SK-N-SH treated with all-trans-retinoic acid at 6 μM for 48 hours (cell line): Measurements from ENCODE around the gene APOBEC3H.

Source experiments
- ATAC-seq: fragments of 200-7000 bp; cut with Tn5 transposase; 3 replicates; pipeline ENCODE4 v1.9.1; 2020; ENCODE audit warnings: mild to moderate bottlenecking, moderate library complexity
- ARNTL ChIP-seq: fragments of 450-650 bp; formaldehyde crosslinking; IDR thresholded peaks from 2 replicates; pipeline ENCODE4 v1.5.0; 2020; ENCODE audit warnings: low read depth, mild to moderate bottlenecking, moderate library complexity, borderline replicate concordance
- BACH2 ChIP-seq: fragments of 250-450 bp; sonication (Bioruptor Pico); IDR thresholded peaks from 2 replicates; pipeline ENCODE4 v1.9.0; 2021; ENCODE audit warnings: mild to moderate bottlenecking, borderline replicate concordance
- ESRRG ChIP-seq: fragments of 250-450 bp; sonication (Bioruptor Pico); IDR thresholded peaks from 2 replicates; pipeline ENCODE4 v1.6.1; 2021; ENCODE audit warnings: mild to moderate bottlenecking
- GLIS3 ChIP-seq: fragments of 250-450 bp; sonication (Bioruptor Pico); IDR thresholded peaks from 2 replicates; pipeline ENCODE4 v1.5.0; 2020; ENCODE audit warnings: mild to moderate bottlenecking, moderate library complexity
- OSR1 ChIP-seq: fragments of 250-450 bp; sonication (Bioruptor Pico); IDR thresholded peaks from 2 replicates; pipeline ENCODE4 v1.8.0; 2022; ENCODE audit warnings: moderate library complexity, mild to moderate bottlenecking, inconsistent platforms
- RARB ChIP-seq: fragments of 250-450 bp; sonication (Bioruptor Pico); IDR thresholded peaks from 2 replicates; pipeline ENCODE4 v1.8.0; 2021; ENCODE audit warnings: mild to moderate bottlenecking, moderate library complexity
- SNAI2 ChIP-seq: fragments of 250-450 bp; sonication (Bioruptor Pico); IDR thresholded peaks from 2 replicates; pipeline ENCODE4 v1.5.0; 2020; ENCODE audit warnings: mild to moderate bottlenecking, moderate library complexity
- TCF4 ChIP-seq: fragments of 250-450 bp; sonication (Bioruptor Pico); IDR thresholded peaks from 2 replicates; pipeline ENCODE4 v1.8.0; 2021; ENCODE audit warnings: mild to moderate bottlenecking, moderate library complexity, borderline replicate concordance
- TOX ChIP-seq: fragments of 250-450 bp; sonication (Bioruptor Pico); IDR thresholded peaks from 2 replicates; pipeline ENCODE4 v1.8.0; 2021; ENCODE audit warnings: mild to moderate bottlenecking, moderate library complexity, borderline replicate concordance
- ZC3H10 ChIP-seq: fragments of 250-450 bp; sonication (Bioruptor Pico); IDR thresholded peaks from 2 replicates; pipeline ENCODE4 v1.5.1; 2021; ENCODE audit warnings: mild to moderate bottlenecking, moderate library complexity
- ZFP30 ChIP-seq: fragments of 450-650 bp; formaldehyde crosslinking; IDR thresholded peaks from 2 replicates; pipeline ENCODE4 v1.5.0; 2022; ENCODE audit warnings: mild to moderate bottlenecking, moderate library complexity
- ZNF565 ChIP-seq: fragments of 450-650 bp; formaldehyde crosslinking; conservative IDR thresholded peaks from 2 replicates; pipeline ENCODE4 v1.5.0; 2020; ENCODE audit warnings: low read depth, mild to moderate bottlenecking, moderate library complexity
- ZNF70 ChIP-seq: fragments of 450-650 bp; formaldehyde crosslinking; IDR thresholded peaks from 2 replicates; pipeline ENCODE4 v1.5.0; 2020; ENCODE audit warnings: mild to moderate bottlenecking, moderate library complexity
- ZNF8 ChIP-seq: fragments of 450-650 bp; formaldehyde crosslinking; IDR thresholded peaks from 2 replicates; pipeline ENCODE4 v1.5.0; 2020; ENCODE audit warnings: mild to moderate bottlenecking, moderate library complexity
- TF ChIP-seq, protein P1 (sequence below): fragments of 250-450 bp; sonication (Bioruptor Pico); IDR thresholded peaks from 2 replicates; pipeline ENCODE4 v1.8.0; 2020; ENCODE audit warnings: mild to moderate bottlenecking, moderate library complexity, borderline replicate concordance
- TF ChIP-seq, protein P2 (sequence below): fragments of 250-450 bp; sonication (Bioruptor Pico); IDR thresholded peaks from 2 replicates; pipeline ENCODE4 v1.8.0; 2021; ENCODE audit warnings: low read depth, mild to moderate bottlenecking, moderate library complexity, borderline replicate concordance
- TF ChIP-seq, protein P3 (sequence below): fragments of 250-450 bp; sonication (Bioruptor Pico); IDR thresholded peaks from 2 replicates; pipeline ENCODE4 v1.5.1; 2021; ENCODE audit warnings: mild to moderate bottlenecking, moderate library complexity
- TF ChIP-seq, protein P4 (sequence below): fragments of 250-450 bp; sonication (Bioruptor Pico); IDR thresholded peaks from 2 replicates; pipeline ENCODE4 v1.5.1; 2020; ENCODE audit warnings: low read depth, mild to moderate bottlenecking, moderate library complexity

Gene APOBEC3H

DNA sequence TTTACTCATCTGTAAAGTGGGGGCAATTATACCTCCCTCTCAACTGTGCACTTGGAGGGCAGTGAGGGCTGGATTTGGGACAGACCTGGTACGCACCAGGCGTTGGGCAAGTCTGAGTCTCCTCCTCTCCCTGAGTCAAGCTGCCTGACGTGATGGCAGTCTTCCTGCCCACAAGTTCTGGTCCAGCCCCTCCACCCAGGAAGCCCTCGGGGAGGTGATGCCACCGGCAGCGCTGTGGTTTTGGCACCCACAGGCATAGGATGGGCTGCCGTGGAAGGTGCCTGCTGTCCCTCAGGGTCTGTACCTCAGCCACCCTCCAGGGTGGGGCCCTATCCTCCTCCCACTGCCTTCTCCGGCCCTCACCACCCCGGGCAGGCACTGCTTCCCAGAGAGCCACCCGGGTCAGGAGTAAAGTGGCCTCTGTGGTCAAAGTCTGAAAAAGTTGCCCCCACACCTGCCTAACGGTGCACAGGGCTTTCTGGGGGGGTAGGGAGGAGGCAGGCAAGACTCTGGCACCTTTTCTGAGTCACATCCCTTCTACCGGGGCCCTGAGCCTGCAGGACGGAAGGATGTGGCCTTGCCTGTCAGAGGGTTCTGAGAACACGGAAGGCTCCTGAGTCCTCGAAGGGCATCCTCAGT lies 6.5 kb upstream of the APOBEC3H start:
- ATAC-seq: no peak
- TF ChIP-seq, protein P1, sequence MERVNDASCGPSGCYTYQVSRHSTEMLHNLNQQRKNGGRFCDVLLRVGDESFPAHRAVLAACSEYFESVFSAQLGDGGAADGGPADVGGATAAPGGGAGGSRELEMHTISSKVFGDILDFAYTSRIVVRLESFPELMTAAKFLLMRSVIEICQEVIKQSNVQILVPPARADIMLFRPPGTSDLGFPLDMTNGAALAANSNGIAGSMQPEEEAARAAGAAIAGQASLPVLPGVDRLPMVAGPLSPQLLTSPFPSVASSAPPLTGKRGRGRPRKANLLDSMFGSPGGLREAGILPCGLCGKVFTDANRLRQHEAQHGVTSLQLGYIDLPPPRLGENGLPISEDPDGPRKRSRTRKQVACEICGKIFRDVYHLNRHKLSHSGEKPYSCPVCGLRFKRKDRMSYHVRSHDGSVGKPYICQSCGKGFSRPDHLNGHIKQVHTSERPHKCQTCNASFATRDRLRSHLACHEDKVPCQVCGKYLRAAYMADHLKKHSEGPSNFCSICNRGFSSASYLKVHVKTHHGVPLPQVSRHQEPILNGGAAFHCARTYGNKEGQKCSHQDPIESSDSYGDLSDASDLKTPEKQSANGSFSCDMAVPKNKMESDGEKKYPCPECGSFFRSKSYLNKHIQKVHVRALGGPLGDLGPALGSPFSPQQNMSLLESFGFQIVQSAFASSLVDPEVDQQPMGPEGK (CRISPR knock-in tag): no peak
- TF ChIP-seq ARNTL: no peak
- TF ChIP-seq ZNF565 (CRISPR knock-in tag): no peak
- TF ChIP-seq ZNF70 (CRISPR knock-in tag): no peak
- TF ChIP-seq TCF4 (CRISPR knock-in tag): no peak
- TF ChIP-seq, protein P2, sequence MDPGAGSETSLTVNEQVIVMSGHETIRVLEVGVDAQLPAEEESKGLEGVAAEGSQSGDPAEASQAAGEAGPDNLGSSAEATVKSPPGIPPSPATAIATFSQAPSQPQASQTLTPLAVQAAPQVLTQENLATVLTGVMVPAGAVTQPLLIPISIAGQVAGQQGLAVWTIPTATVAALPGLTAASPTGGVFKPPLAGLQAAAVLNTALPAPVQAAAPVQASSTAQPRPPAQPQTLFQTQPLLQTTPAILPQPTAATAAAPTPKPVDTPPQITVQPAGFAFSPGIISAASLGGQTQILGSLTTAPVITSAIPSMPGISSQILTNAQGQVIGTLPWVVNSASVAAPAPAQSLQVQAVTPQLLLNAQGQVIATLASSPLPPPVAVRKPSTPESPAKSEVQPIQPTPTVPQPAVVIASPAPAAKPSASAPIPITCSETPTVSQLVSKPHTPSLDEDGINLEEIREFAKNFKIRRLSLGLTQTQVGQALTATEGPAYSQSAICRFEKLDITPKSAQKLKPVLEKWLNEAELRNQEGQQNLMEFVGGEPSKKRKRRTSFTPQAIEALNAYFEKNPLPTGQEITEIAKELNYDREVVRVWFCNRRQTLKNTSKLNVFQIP (CRISPR knock-in tag): no peak
- TF ChIP-seq BACH2: no peak
- TF ChIP-seq, protein P3, sequence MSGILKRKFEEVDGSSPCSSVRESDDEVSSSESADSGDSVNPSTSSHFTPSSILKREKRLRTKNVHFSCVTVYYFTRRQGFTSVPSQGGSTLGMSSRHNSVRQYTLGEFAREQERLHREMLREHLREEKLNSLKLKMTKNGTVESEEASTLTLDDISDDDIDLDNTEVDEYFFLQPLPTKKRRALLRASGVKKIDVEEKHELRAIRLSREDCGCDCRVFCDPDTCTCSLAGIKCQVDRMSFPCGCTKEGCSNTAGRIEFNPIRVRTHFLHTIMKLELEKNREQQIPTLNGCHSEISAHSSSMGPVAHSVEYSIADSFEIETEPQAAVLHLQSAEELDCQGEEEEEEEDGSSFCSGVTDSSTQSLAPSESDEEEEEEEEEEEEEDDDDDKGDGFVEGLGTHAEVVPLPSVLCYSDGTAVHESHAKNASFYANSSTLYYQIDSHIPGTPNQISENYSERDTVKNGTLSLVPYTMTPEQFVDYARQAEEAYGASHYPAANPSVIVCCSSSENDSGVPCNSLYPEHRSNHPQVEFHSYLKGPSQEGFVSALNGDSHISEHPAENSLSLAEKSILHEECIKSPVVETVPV (CRISPR knock-in tag): no peak
- TF ChIP-seq ESRRG (CRISPR knock-in tag): no peak
- no peak for TF ChIP-seq GLIS3 (CRISPR knock-in tag)
- TF ChIP-seq OSR1 (CRISPR knock-in tag): no peak
- TF ChIP-seq RARB (CRISPR knock-in tag): no peak
- TF ChIP-seq, protein P4, sequence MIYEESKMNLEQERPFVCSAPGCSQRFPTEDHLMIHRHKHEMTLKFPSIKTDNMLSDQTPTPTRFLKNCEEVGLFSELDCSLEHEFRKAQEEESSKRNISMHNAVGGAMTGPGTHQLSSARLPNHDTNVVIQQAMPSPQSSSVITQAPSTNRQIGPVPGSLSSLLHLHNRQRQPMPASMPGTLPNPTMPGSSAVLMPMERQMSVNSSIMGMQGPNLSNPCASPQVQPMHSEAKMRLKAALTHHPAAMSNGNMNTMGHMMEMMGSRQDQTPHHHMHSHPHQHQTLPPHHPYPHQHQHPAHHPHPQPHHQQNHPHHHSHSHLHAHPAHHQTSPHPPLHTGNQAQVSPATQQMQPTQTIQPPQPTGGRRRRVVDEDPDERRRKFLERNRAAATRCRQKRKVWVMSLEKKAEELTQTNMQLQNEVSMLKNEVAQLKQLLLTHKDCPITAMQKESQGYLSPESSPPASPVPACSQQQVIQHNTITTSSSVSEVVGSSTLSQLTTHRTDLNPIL (CRISPR knock-in tag): no peak
- no peak for TF ChIP-seq SNAI2 (CRISPR knock-in tag)
- TF ChIP-seq TOX (CRISPR knock-in tag): no peak
- no peak for TF ChIP-seq ZNF8 (CRISPR knock-in tag)
- TF ChIP-seq, all 23 proteins: peak for 0

DNA sequence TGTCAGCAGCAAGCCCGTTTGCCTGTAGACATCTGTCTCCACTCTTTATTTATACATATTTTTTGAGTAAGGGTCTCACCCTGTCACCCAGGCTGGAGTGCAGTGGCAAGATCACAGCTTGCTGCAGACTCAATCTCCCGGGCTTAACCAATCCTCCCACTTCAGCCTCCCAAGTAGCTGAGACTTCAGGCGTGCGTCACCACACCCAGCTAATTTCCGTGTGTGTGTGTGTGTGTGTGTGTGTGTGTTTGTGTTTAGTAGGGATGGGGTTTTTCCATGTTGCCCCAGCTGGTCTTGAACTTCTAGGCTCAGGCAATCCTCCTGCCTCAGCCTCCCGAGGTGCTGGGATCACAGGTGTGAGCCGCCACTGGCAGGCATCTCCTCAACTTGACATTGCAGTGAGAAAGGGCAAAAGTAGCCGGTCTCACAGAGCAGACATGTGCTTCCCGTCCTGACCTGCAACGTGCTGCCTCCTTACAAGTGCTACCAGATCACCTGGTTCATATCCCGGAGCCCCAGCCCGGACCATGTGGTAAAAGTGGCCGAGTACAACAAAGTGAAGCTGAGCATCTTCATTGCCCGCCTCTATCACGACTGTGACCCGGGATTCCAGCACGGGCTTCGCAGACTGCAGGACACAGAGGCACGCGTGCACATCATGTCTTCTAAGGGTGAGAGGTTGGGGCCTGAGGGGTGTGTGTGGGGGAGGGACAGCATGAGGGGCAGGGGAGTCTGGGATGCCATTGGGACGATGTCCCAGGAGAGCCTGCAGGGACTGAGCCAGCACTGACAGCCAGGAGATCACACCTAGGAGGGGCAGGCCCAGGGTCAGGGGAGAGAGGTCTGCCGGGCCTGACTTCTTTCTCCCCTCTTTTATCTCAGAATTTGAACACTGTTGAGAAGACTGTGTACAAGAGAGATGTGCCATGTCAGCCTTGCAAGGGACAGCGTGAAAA lies 5.6 kb upstream of the APOBEC3H start:
- no peak for TF ChIP-seq ZNF8 (CRISPR knock-in tag)
- no peak for TF ChIP-seq OSR1 (CRISPR knock-in tag)
- TF ChIP-seq, protein P2 (CRISPR knock-in tag): no peak
- no peak for TF ChIP-seq GLIS3 (CRISPR knock-in tag)
- TF ChIP-seq ZC3H10: no peak
- no peak for ATAC-seq

DNA sequence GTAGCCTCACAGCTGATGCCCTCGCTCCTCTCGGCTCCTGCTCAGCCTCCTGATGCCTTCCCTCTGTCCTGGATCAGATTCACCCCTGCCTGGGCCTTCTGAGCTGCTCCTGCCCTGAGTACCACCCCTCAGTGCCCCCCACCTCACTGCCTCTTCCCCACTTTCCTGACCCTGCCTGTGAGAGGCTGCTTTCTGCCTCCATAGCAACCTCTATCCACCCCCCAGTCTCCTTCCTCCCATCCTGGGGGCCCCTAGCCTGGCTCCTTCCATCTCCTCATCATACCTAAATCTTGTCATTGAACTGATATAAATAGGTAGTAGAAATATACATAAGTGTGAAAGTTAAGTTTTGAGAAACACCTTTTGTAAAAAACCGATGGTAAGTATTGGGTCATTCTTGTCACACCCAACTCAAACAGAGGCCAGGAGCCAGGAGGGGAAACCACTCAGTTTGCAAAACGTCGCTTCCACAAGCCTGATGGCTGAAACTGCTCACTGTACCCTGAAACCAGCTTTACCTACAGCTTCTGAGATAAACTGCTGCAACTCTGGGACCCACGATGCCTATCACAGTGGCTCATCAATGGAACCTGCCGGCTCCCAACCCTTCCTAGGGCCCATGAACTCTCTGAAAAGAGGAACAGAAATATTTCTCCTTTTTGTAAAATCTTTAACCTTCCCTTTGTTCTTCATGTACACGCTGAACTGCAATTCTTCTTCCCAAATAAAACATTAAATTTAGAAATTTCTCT lies 4.8 kb upstream of the APOBEC3H start:
- ATAC-seq: no peak
- TF ChIP-seq ZNF70 (CRISPR knock-in tag) (no peak), ZNF565 (CRISPR knock-in tag) (no peak), ZFP30 (CRISPR knock-in tag) (no peak), TOX (CRISPR knock-in tag) (no peak), OSR1 (CRISPR knock-in tag) (no peak), ZC3H10 (no peak), GLIS3 (CRISPR knock-in tag) (no peak)
- TF ChIP-seq, protein P4 (CRISPR knock-in tag): no peak
- TF ChIP-seq, protein P3 (CRISPR knock-in tag): no peak
- TF ChIP-seq, protein P1 (CRISPR knock-in tag): no peak
